NCI-H146 treated with DMSO at 0.1 percent for 48 hours (cell line): ENCODE measurements around the gene INO80C.
"Not testable (repeated sequence)": the region's sequence is repeated elsewhere in the genome, so short reads cannot be mapped to it uniquely, and the experiment has no call there.

Experiments used
- DNase-seq: peaks from one replicate; lab custom pipeline; 2025; ENCODE audit not compliant: unreplicated experiment; lab: John Stamatoyannopoulos, UW

The INO80C gene

DNA sequence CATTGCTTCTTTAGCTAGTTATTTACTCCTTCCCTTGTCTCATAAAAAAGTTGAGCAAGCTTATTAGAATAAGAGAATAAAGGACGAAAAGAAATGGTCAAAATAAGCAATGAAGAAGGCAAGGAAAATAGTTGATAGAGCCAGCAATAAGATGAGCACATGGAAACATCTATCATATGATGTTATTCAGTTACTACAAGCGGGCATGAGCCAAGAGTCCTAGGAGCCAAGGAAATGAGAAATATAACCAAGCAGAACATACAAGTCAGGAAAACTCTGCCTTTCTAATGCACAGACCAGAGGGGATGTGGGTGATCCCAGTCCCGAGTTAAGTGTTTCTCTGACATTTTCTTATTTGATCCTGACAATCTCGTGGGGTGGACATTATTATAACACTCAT is 33.9 kb downstream of the INO80C start:
- no peak for DNase-seq

DNA sequence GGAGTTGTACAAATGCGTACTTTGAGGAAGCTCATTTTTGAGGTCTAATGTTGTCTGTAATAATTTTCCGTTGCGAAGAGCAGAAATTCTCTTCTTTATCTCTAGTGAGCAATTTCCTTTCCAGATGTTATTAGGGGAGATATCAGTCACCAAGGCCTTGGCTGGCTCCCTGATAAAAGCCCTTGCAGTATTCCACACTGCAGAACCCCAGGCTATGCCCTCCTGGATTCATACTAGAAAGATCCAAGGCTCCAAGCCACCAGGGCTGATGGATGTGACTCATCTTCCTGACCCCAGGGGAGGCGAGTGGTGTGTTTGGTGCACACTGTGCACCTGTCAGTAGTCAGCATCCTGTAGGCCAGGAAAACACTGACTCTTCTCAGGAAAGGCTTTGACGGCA is 34.7 kb downstream of the INO80C start:
- no peak for DNase-seq

DNA sequence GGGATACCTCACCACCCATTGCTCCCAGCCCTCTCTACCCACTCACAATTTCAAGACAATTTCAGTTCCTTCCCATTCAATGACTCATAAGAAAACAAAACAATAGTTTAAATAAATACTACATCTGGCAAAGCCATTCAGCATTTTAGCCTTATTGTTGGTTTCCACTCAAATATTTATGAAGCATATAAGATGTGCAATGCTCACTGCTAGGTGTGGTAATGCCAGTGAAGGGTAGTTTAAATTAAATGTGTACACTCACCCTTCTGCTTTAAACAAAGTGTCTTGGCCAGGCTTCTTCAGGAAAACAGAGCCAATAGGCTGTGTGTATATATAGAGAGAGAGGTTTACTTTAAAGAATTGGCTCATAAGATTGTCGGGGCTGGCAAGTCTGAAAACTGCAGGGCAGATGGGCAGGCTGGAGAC is 37.0 kb downstream of the INO80C start:
- DNase-seq: no peak

DNA sequence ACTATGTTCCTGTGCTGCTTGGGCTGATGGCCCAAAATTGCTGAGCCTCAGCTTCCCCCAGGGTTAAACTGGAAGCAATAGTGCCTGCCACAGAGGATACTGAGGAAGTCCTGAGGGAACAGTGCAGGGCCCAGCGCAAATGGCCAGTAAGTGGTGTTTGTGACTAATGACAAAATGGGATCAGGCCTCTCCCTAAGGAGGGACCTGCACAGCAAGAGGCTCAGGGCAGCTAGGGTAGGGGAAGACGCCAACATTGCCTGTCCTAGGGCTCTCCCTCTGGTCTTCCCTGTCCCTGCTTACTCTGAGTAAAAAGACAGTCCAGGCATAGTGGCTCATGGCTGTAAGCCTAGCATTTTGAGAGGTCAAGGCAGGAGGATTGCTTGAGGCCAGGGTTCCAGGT is 37.8 kb downstream of the INO80C start:
- no peak for DNase-seq

DNA sequence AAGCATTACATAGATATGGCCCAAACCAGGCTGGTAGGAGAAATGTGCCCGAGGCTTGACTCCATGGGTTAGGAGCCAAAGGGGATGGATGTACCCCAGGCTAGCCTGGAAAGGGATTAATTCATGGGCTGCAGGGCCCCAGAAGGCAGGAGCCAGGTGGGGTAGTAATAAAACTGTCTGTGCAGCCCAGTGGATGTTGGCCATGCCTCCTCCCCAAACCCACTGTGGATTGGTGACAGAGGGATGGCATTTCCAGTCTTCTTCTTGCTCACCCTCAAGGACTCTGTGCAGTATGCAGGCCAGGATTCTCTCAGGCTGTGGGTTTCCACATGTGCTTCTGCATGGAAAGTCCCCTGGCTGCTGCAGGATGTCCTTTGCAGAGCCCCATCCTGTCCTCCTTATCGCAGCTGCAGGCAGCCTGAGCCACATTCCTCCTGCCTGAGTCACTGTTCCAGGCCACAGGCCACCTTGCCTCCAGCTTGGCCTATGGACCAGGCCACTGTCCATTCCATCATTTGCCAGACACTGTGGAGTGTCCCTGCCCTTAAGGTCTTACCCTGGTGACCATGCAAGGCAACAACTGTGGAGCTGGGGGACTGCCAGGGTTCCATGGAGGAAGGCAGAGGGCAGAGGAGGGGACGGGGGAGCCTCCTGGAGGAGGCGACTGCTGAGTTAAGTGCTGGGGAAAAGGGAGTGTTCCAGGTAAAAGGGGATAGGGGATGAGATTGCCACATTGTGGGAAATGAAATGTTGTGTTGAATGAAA is 38.9 kb downstream of the INO80C start:
- no peak for DNase-seq

DNA sequence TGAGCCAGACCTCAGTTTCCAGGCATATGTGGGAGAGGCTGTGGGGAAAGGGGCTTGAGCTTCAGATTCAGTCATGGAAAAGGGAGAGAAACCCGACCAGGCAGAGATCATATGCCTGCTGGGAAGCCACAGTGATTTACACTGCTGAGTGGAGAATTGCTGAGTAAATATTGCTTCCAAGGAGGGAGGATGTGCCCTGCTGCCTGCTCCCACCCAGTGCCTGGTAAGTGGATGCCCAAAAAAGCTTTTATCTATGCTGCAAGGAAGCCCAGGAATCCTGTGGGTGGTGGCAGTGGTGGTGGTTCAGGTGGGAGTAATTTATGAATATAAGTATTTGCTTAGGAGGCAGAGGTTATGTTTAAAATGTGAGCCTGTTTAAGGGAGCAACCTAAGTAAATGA is 39.5 kb downstream of the INO80C start:
- peak; percentile 47 for DNase-seq

DNA sequence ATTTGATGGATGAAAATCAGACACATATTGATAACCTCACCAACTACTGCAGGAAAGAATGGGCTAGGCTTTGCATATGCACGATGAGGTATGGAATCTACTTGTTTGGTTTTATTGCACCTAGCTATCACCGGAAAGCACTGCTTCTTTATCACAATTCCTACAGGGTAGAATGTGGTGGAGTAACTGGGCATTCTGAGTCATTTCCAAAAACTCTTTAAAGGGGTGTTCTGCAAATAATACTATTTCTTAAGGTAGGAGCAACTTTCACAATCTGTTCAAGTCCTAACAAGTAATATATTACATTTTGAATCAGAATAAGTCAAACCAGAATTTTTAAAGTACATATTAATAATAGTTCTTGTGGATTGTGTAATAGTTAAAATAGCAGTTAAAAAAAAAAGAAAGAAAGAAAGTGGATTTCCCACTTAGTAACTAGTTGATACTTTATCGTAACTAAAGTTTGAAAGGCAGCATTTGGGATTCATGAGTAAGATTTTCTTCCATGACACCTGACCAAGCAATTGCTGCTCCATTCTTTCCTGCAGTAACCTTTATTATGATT is 40.5 kb downstream of the INO80C start:
- DNase-seq: no peak

DNA sequence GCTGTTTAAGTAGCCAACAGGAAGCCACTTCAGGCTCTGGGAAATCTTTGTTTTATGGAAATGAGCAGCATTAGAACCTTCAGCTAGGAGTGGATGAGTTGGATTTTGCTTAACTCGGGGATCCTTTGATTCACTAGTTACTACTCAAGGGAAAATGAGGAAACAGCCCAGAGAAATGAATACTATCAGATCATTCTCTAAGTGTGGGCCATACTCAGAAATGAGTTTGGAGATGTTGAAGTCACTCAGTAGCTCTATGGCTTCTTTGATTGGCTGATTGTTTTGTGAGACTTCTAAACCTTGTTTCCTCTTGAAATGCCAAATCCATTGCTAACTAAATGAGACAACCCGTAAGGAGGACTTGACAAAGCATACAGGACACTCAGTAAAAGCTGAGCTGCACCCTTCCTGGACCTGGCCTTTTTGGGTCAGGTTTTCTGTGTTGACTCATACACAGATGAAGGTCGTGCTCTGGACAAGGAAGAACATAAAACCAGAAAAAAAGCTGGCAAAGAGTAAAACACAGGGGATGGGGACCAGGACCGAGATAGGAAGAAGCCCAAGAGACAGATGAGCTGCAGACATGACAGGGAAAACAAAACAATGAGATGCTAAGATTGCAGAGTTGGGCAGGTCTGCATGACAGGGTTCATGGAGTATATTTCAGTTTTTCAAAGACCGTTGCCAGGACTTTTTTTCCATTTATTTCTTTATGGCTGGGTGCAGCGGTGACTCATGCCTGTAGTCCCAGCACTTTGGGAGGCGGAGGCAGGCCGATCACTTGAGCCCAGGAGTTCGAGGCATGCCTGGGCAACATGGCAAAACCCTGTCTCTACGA is 41.6 kb downstream of the INO80C start:
- no peak for DNase-seq

DNA sequence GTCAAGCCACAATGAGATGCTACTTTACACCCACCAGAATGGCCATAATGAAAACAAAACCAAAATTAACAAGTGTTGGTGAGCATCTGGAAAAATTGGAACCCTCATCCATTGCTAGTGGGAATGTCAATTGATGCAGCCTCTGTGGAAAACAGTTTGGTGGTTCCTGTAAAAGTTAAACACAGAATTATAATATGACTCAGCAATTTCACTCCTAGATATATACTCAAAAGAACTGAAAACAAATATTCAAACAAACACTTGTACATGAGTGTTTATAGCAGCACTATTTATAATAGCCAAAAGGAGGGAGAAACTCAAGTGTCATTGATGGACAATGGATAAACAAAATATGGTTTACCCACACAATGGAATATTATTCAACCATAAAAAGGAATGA is 43.0 kb downstream of the INO80C start:
- no peak for DNase-seq

DNA sequence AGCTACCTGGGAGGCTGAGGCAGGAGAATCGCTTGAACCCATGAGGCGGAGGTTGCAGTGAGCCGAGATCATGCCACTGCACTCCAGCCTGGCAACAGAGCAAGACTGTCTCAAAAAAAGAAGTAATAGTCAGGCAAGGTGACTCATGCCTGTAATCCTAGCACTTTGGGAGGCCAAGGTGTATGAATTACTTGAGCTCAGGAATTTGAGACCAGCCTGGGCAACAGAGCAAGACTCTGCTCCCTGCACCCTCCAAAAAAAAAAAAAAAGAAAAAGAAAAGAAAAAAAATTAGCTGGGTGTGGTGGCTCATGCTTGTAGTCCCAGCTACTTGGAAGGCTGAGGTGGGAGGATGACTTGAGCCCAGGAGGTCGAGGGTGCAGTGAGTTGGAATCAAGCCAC is 44.7 kb downstream of the INO80C start:
- not testable (repeated sequence) for DNase-seq

DNA sequence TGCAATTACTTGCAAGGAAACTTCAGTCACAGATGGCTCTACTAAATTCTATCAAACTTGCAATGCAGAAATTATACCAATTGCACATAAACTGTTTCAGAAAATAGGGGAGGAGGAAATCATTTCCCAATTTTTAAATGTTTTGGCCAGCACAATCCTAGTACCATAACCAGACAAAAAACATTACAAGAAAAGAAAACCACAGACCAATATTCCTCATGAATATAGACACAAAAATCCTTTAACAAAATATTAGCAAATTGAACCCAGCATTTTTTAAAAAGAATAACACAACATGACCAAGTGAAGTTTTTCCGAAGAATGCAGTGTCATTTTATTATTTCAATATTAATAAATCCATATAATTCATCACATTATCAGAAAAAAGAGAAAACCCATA is 45.8 kb downstream of the INO80C start:
- no peak for DNase-seq

DNA sequence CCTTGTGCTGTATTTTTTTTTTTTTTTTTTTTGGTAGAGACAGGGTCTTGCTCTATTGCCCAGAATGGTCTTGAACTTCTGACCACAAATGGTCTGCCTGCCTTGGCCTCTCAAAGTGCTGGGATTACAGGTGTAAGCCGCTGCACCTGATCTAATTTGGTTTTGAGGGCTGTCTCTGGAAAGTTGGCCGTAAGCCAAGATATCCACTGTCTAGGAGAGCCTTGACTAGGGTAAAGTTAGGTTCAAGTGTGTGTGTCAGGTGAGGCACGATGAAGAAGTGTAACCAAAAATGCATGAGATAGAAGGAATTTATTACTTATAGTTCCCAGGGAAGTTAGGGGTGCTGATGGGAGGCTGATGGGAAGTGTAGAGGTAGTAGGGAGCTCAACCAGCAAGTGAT is 46.7 kb downstream of the INO80C start:
- no peak for DNase-seq

DNA sequence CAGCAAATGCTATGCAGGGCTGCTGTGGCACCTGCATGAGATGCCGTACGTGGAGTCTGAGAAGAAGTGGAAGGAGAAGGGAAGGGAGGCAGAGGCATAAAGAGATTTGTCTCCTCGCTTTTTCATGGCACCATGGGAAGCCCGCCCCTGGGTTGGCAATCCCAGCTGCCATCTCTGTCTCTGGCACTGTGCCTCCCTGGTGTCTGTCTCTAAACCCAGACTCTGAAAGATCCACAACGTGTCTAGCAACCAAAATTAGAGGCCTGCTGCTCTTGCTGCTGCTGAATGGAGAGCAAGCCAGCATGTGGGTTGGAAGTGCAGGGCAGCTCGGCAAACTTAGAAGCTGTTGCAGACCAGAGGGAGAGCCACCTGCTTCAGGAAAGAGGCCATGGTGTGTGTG is 53.1 kb downstream of the INO80C start:
- DNase-seq: no peak

DNA sequence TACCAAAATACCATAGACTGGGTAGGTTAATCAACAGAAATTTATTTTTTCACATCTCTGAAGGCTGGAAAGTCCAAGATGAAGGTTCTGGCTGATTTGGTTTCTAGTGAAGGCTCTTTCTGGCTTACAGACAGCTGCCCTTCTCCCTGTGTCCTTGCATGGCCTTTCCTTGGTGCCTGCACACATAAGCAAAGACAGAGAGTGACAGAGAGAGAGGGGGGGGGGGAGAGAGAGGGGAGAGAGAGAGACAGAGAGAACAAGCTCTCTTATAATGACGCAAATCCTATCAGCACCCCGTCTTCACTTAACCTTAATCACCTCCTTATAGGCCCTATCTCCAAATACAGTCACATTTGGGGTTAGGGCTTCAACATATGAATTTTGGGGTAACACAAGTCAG is 53.9 kb downstream of the INO80C start:
- DNase-seq: no peak

DNA sequence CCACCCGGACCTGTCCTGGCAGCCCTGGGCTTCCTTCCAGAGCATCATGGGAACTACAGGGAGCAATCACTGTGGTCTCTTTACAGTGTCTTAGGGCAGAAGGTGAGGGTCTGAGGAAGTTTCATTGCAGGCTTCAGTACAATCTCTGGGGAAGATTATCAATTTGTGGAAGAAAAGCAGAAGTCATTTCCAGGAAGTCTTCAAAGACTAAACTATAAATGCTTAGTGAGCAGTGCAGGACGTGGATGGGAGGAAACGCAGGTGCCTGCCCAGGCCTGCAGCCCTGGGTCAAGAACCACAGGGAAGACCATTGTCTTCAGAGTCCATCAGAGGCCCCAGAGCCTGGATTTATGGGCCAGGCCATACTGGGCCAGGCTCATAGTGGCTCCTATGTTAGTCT is 54.3 kb downstream of the INO80C start:
- no peak for DNase-seq

DNA sequence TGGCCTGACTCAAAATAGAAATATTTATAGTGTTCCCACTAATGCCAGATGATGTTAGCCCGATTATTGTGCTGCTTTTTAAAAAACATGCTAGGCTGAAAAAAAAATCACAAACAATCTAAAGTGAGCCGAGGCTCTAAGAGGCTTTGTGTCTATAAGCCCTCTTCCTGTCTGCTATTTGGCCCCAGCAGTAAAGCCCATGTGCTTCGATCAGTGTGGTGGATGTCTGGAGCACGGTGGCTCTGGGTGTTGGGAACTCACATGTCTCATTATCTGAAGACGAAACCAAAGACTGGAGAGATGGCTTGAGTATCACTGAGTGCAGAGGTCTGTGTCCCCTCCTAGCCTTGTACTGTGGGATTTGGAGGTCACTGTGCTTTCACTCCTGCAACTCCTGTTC is 55.1 kb downstream of the INO80C start:
- DNase-seq: no peak

DNA sequence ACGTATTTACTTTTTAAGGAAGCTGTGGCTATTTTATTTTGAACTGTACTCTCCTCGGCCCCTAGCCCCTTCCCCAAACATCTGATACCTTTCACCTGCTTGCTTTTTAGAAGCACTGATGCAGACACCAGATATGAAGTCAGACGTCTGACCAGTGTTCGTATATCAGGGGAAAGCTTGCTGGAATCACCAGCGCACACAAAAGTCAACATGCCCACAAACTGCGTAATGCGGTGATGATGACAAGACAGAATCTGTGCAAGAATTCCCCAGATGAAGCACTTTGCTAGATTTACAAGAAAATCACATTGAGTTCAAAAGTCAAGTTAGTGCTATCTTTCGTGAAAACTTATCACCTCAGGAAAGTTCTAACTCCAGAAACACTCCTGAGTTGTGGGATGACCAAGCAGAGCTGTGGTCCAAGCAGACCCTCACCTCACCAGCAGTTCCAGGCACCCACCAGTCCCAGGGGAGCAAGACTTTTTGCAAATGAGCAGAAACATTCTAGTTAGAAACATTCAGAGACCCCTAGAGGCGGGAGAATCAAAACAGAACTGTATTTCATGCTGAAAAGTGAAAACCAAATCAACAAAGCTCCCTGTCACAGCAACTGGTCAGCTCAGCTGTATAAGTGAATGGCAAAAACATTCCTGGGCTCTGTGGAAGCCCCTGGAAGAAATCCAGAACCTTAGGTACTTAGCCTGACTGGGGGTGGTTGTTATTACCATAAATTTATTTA is 55.7 kb downstream of the INO80C start:
- no peak for DNase-seq

DNA sequence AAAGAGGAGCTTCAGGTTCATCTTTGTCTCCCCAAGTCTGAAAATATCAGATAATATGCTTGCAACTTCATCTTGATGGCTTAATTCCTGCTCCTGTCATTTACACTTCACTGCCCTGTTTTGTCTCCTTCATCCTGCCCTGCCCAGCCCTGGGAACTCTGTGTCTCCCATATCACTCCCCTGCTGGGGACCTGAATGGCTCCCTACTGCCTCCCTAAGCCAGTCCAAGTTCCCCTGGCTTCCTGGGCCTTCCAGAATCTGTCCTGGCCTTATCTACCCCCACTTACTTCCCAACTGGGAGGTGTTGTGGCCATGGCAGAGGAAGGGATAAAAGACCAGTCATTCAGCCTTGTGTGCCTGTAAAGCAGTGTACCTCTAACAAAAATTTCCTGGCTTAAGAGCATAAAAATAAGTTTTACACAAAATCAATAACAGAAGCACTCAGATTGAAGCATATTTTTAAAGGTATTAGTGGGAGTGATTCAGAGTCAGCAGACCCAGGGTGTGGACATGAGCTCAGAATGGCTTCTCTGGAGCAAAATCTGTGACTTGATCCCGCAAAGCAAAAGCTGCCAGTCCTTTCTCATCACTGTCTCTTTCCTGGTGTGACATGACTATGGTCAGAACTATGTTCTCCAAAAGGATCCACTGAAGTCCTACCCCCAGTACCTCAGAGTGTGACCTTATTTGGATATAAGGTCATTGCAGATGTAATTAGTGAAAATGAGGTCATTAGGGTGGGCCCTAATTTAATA is 59.1 kb downstream of the INO80C start:
- DNase-seq: peak; percentile 8

DNA sequence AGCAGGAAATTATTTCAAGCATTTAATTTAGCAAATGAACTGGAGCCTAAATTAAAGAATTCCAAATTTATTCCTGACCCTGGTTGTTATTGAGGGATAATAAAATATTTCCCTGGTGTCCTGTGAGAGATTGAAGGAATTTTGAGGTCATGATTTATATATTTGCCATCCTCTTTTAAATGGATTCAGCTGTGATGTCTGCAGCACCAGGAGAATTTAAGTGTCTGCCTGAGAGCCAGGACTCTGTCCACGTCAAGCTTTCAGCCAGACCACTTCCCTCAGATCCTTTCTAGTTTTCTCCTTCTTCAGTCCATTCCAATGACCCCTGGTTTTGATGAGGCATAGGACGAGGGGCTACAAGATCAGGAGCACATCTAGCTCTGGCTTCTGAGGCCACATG is 59.9 kb downstream of the INO80C start:
- DNase-seq: no peak

DNA sequence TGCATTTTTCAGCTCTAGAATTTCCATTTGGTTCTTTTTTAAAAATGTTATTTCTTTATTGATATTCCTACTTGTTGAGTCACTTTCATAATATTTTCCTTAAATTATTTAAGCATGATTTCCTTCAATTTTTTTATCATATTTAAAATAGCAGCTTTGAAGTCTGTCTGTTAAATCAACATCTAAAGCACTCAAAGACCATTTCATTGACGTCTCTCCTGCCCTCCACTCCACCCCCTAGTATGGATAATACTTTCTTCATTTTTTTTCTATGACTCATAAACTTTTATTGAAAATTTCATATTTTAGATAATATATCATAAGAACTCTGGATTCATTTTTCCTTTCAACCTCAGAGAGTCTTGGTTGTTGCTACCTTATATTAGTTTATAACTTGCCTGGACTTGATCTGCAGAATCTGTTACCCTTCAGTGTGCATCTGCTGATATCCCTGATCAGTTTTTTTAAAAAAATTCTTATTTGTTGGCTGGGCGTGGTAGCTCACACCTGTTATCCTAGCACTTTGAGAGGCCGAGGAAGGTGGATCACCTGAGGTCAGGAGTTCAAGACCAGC is 61.6 kb downstream of the INO80C start:
- no peak for DNase-seq
